ENCODE measurements around the gene AGGF1. TPM values are rescaled to one million over a fixed set of nuclear protein-coding genes. Genes with fewer than 3 reads are reported as not detected.

Gene AGGF1
- total RNA-seq, 2 donors from 2014 or later, result 20.8 to 24.4 TPM

DNA sequence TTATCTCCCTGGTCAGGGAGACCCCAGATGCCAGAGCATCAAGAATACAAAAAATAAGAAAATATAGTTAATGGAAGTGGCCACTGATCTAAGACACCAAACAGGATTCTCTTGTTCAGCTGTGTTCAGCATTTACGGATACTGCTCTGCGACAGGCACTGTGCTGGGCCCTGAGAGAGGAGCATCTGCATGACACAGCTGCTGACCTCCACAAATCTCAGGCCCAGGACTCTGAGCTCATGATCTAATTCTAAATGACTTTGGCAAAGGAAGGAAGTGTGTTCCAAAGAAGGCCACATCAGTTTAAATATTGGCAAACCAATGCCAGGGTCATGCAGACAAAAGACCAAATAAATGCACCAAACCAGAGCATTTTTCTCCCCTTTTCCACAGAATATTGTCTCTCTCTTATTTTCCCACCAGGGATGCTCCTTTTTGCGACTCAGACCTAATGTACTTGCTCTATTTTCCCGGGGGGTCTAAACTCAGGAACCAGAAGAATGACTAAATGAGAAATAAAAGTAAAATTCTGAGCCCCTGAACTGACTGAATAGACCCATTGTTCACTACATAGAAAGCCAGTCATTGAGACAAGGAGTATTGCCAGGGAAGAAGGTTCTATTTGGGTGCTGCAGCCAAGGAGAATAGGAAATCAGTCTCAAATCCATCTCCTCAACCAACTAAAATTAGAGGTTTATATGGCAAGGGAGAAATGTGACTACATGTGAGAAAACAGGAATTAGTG lies 1.4 kb upstream of the AGGF1 start:
- peaks cover 5% of the 10 kb centered on the region for H3K4me1 Mint-ChIP-seq
- TF ChIP-seq, protein P1, sequence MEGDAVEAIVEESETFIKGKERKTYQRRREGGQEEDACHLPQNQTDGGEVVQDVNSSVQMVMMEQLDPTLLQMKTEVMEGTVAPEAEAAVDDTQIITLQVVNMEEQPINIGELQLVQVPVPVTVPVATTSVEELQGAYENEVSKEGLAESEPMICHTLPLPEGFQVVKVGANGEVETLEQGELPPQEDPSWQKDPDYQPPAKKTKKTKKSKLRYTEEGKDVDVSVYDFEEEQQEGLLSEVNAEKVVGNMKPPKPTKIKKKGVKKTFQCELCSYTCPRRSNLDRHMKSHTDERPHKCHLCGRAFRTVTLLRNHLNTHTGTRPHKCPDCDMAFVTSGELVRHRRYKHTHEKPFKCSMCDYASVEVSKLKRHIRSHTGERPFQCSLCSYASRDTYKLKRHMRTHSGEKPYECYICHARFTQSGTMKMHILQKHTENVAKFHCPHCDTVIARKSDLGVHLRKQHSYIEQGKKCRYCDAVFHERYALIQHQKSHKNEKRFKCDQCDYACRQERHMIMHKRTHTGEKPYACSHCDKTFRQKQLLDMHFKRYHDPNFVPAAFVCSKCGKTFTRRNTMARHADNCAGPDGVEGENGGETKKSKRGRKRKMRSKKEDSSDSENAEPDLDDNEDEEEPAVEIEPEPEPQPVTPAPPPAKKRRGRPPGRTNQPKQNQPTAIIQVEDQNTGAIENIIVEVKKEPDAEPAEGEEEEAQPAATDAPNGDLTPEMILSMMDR (conservative IDR thresholded peaks at IDR 0.05), result no peak

DNA sequence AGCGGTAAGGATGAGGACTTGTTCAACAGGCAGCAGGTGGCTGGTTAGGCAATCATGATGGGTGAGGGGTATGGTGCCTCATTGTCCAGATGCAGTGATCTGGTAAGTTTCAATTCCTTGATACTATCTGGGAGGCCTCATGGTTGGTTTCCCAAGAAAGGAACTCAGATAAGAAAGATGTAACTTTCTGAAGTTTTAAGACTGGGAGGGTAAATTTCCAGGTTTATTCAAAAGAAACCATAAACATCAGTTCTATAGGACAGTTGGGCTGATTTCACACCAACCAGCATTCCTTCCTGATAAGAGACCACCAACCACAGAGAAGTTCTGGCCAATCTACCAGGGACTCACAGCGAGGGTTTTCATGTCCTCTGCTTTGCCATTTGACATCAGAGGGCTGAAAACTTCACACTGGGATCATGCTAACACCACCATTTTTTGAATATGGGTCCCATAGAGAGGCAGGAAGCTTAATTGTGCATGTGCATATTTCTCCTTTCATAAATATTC lies 773 bp upstream of the AGGF1 start:
- Mint-ChIP-seq H3K27ac (no peak overlapping the region), H3K4me3 (peak overlapping the region; percentile 80), H3K4me1 (peaks cover 5% of the 10 kb centered on the region), H3K36me3 (ENCODE audit: low read depth) (peaks cover 7% of the 10 kb centered on the region), H3K9me3 (peaks cover 27% of the 10 kb centered on the region), H3K27me3 (ENCODE audit: insufficient read depth) (peaks cover 29% of the 10 kb centered on the region)
- WGBS, 2 experiments (ENCODE audit: insufficient coverage in 1 of 2, insufficient read length in 1 of 2), result 94 to 100% methylated on average over 2 of the region's 2 CpGs
- H3K4me1 ChIP-seq (ENCODE audit: control insufficient read depth, insufficient read depth, low read length), result peaks cover 5% of the 10 kb centered on the region
- H3K9ac ChIP-seq (ENCODE audit: extremely low read depth, low read length, poor library complexity, severe bottlenecking), result no peak overlapping the region
- H3K4me3 ChIP-seq (ENCODE audit: low read length), result peak overlapping the region; percentile 78
- no peak overlapping the region for H3K27ac ChIP-seq (ENCODE audit: low read depth, low read length)
- TF ChIP-seq, protein P1 (conservative IDR thresholded peaks at IDR 0.05), result no peak
- peaks cover 7% of the 10 kb centered on the region for H3K27me3 ChIP-seq (ENCODE audit: control insufficient read depth, insufficient read depth, low read length, poor library complexity, severe bottlenecking)
- DNase-seq, result no peak
- H3K36me3 ChIP-seq (ENCODE audit: control insufficient read depth, insufficient read depth, low read length), result peaks cover 2% of the 10 kb centered on the region
- H3K9me3 ChIP-seq (ENCODE audit: control insufficient read depth, low read length), result peaks cover 19% of the 10 kb centered on the region

More for the DNA sequence above, 1.4 kb upstream of the AGGF1 start:
- H3K27ac ChIP-seq (ENCODE audit: low read depth, low read length), result no peak overlapping the region
- Mint-ChIP-seq H3K27ac (no peak overlapping the region), H3K36me3 (ENCODE audit: low read depth) (peaks cover 7% of the 10 kb centered on the region), H3K4me3 (no peak overlapping the region), H3K27me3 (ENCODE audit: insufficient read depth) (peaks cover 34% of the 10 kb centered on the region), H3K9me3 (peaks cover 27% of the 10 kb centered on the region)
- peaks cover 19% of the 10 kb centered on the region for H3K9me3 ChIP-seq (ENCODE audit: control insufficient read depth, low read length)
- peak overlapping the region; percentile 78 for H3K4me3 ChIP-seq (ENCODE audit: low read length)
- 93 to 100% methylated on average over 3 to 4 of the region's 4 CpGs for WGBS, 2 experiments (ENCODE audit: insufficient coverage in 1 of 2, insufficient read length in 1 of 2)
- H3K9ac ChIP-seq (ENCODE audit: extremely low read depth, low read length, poor library complexity, severe bottlenecking), result no peak overlapping the region
- no peaks in the 10 kb centered on the region for H3K36me3 ChIP-seq (ENCODE audit: control insufficient read depth, insufficient read depth, low read length)
- no peak for DNase-seq
- peaks cover 5% of the 10 kb centered on the region for H3K4me1 ChIP-seq (ENCODE audit: control insufficient read depth, insufficient read depth, low read length)
- peaks cover 7% of the 10 kb centered on the region for H3K27me3 ChIP-seq (ENCODE audit: control insufficient read depth, insufficient read depth, low read length, poor library complexity, severe bottlenecking)

DNA sequence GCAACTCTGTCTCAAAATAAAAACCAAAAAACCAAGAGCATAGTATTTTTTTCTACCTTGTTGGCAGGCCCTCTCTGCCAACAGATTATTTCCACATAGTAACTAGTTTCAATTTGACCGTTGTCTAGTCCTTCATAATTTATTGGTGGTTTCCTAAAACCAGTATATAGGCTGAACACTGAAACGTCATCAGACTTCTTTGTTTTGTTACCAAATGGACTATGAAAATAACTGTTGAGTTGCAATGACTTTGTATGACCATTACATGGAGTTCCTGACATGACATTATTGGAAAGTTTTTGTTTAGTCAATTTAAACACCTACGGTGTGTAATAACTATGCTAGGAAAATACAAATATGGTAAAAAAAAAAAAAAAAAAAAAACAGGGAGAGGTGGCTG lies 1.7 kb downstream of the AGGF1 start:
- Histone ChIP-seq H3K27me3 (ENCODE audit: control insufficient read depth, insufficient read depth, low read length, poor library complexity, severe bottlenecking) (peaks cover 5% of the 10 kb centered on the region), H3K9ac (ENCODE audit: extremely low read depth, low read length, poor library complexity, severe bottlenecking) (no peak overlapping the region), H3K27ac (ENCODE audit: low read depth, low read length) (no peak overlapping the region), H3K4me1 (ENCODE audit: control insufficient read depth, insufficient read depth, low read length) (peaks cover 5% of the 10 kb centered on the region), H3K36me3 (ENCODE audit: control insufficient read depth, insufficient read depth, low read length) (peaks cover 27% of the 10 kb centered on the region), H3K9me3 (ENCODE audit: control insufficient read depth, low read length) (peaks cover 19% of the 10 kb centered on the region), H3K4me3 (ENCODE audit: low read length) (peak overlapping the region; percentile 78)
- Mint-ChIP-seq H3K27ac (no peak overlapping the region), H3K4me3 (peak overlapping the region; percentile 80), H3K4me1 (peaks cover 5% of the 10 kb centered on the region), H3K27me3 (ENCODE audit: insufficient read depth) (peaks cover 16% of the 10 kb centered on the region), H3K9me3 (peaks cover 27% of the 10 kb centered on the region), H3K36me3 (ENCODE audit: low read depth) (peaks cover 21% of the 10 kb centered on the region)
- no peak for DNase-seq
- 95% methylated on average over 2 to 3 of the region's 3 CpGs for WGBS, 2 experiments (ENCODE audit: insufficient coverage in 1 of 2, insufficient read length in 1 of 2)
- TF ChIP-seq, protein P1 (conservative IDR thresholded peaks at IDR 0.05), result no peak

Measured in endodermal cell (in vitro differentiated cells).